Cardiac fibroblast (primary cell): ENCODE measurements around the gene GRB10.
"Not testable (repeated sequence)": the region's sequence is repeated elsewhere in the genome, so short reads cannot be mapped to it uniquely, and the experiment has no call there.

Source experiments
- DNase-seq, 2 donors: peaks; one replicate each; pipeline versions ENCODE4 v3.0.0 to v3.0.0-alpha.2; 2010; ENCODE audit warnings: low read depth in 2 of 2
- H3K4me3 ChIP-seq, 2 donors: replicated peaks in 1 of 2; 1 replicate in 1 of 2; 2 replicates in 1 of 2; pipeline ENCODE4 v1.5.1; 2011; ENCODE audit warnings: low read depth in 2 of 2, low read length in 2 of 2, mild to moderate bottlenecking in 2 of 2, moderate library complexity in 1 of 2
- TF ChIP-seq, protein P1 (sequence below): IDR thresholded peaks from one replicate; pipeline ENCODE4 v1.5.1; 2011; ENCODE audit warnings: low read depth, mild to moderate bottlenecking, low read length, inconsistent platforms

The GRB10 gene

GRCh38 chr7:50580057-50580456 is 202.6 kb downstream of the GRB10 start:
- no peak overlapping the region for H3K4me3 ChIP-seq
- no peak for DNase-seq
- TF ChIP-seq, protein P1, sequence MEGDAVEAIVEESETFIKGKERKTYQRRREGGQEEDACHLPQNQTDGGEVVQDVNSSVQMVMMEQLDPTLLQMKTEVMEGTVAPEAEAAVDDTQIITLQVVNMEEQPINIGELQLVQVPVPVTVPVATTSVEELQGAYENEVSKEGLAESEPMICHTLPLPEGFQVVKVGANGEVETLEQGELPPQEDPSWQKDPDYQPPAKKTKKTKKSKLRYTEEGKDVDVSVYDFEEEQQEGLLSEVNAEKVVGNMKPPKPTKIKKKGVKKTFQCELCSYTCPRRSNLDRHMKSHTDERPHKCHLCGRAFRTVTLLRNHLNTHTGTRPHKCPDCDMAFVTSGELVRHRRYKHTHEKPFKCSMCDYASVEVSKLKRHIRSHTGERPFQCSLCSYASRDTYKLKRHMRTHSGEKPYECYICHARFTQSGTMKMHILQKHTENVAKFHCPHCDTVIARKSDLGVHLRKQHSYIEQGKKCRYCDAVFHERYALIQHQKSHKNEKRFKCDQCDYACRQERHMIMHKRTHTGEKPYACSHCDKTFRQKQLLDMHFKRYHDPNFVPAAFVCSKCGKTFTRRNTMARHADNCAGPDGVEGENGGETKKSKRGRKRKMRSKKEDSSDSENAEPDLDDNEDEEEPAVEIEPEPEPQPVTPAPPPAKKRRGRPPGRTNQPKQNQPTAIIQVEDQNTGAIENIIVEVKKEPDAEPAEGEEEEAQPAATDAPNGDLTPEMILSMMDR, result no peak

DNA sequence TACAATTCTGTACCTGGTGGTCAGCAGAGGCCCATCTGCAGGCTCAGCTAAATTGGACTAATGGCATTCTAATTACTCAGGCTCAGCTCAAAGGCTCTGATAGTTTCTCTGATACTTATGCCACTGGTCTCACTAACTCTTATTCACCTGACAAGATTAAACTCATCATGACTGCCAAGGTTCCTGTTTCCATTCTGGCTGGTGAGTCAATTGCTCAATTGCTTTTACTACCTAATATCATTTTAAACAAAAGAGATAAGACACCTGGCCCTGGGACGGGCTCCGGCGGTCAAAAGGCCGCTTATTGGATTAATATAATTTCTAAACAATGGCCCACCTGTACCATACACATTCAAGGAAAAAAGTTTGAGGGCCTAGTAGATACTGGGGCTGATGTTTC is 204.6 kb downstream of the GRB10 start:
- H3K4me3 ChIP-seq, DNase-seq: not testable (repeated sequence)

DNA sequence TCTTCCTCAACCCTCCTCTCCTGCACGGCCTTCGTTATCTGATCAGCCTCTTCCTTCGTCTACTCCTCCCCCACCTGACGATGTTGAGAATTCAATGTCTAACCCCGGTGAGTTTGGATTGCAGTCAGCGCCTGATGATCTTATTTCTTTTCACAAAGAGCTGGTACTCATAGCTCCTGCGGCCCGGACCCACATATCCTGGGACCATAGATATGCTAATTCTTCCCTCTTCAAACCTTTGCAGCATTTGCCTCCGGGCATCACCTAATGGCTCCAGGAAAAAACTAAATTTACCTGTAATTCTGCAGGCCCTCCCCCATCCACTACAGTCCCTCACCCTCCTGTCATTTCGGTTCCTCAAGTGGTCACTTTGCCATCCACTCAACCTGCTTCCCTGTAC is 205.1 kb downstream of the GRB10 start:
- no peak for DNase-seq
- TF ChIP-seq, protein P1, result no peak
- H3K4me3 ChIP-seq, result no peak overlapping the region

GRCh38 chr7:50576388-50576787 is 206.3 kb downstream of the GRB10 start:
- not testable (repeated sequence) for DNase-seq

DNA sequence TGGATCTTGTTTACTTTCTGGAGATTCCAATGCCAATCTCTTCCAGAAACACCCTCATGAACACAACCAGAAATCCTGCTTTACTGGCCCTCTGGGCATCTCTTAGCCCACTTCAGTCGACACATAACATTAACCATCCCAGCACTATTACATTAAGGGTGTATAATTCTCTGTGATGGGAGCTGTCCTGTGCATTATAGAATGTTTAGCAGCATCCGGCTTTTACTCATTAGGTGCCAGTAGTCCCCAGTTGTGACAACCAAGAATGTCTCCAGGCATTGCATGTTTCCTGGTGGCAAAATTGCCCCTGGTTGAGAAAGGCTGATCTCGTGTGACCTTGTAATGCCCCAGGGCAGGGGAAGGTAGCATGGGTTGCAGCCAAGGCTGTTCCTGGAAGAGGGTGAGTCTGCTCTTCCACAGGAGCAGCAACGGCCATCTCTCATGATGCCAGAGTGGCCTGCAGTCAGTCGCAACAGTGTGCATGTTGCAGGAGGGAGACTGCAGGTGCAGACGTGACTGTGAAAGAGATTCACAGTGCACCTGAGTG is 214.9 kb downstream of the GRB10 start:
- no peak overlapping the region for H3K4me3 ChIP-seq
- TF ChIP-seq, protein P1, result no peak
- no peak for DNase-seq

More at GRCh38 chr7:50576388-50576787, 206.3 kb downstream of the GRB10 start:
- H3K4me3 ChIP-seq, result not testable (repeated sequence)

DNA sequence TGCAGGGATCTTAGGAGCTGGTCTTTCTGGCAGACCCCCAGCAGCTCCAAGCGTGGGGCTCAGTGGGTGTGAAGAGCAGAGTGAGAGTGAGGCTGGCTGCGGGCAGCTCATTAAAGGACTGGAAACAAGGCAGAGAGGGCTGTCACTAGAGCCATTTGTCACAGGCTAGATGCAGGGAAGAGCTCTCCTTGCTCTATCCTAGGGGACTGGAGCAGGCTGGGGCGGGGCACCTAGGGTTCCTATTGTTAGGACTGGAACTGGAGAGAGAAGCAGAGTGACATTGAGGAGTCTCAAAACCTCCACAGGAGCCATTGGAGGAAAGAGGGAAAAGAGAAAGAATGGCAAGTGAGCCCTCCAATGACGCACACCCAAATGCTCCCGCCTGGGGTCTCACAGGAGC is 216.7 kb downstream of the GRB10 start:
- TF ChIP-seq, protein P1, result no peak
- H3K4me3 ChIP-seq, result no peak overlapping the region
- DNase-seq, result no peak

GRCh38 chr7:50565559-50565916 is 217.2 kb downstream of the GRB10 start:
- no peak for DNase-seq
- H3K4me3 ChIP-seq, result no peak overlapping the region
- TF ChIP-seq, protein P1, result no peak

GRCh38 chr7:50564640-50565558 is 217.8 kb downstream of the GRB10 start, which contains the start of gene DDC:
Gene DDC (minus strand): TSS chr7:50565405. CDS start chr7:50544085, 21,320 bp downstream.
- TF ChIP-seq, protein P1, result no peak
- no peak within 1 kb of the TSS for H3K4me3 ChIP-seq
- no peak for DNase-seq
